Psoas muscle (tissue), 8 donors: Measurements from ENCODE around the gene KBTBD12. TPM values are rescaled to one million over a fixed set of nuclear protein-coding genes. Genes with fewer than 3 reads are reported as not detected.

ENCODE experiments used
- ATAC-seq, 4 donors: fragments of 200-7000 bp; cut with Tn5 transposase; one replicate each; pipeline ENCODE4 v1.9.1; 2020; ENCODE audit warnings: moderate library complexity in 3 of 4, mild to moderate bottlenecking in 2 of 4
- DNase-seq, 2 donors: peaks; one replicate each; pipeline ENCODE4 v3.0.0-alpha.2; 2020
- H3K27ac ChIP-seq: fragments of 200-600 bp; one replicate; pipeline ENCODE4 v1.8.0; 2022
- H3K27me3 ChIP-seq, 3 donors: fragments of 200-600 bp in 1 of 3; one replicate each; pipeline versions ENCODE4 v1.6.1 to v1.8.0; 2013 to 2022; ENCODE audit warnings: low read length in 2 of 3, mild to moderate bottlenecking in 2 of 3, moderate library complexity in 1 of 3; ENCODE audit not compliant: insufficient read depth in 3 of 3
- H3K36me3 ChIP-seq, 2 donors: fragments of 200-600 bp in 1 of 2; one replicate each; pipeline versions ENCODE4 v1.6.1 to v1.8.0; 2013 to 2022; ENCODE audit warnings: low read depth in 1 of 2, mild to moderate bottlenecking in 1 of 2, moderate library complexity in 1 of 2; ENCODE audit not compliant: insufficient read depth in 1 of 2
- H3K4me1 ChIP-seq: fragments of 200-600 bp; one replicate; pipeline ENCODE4 v1.8.0; 2022
- H3K4me3 ChIP-seq: fragments of 200-600 bp; one replicate; pipeline ENCODE4 v1.8.0; 2022; ENCODE audit warnings: mild to moderate bottlenecking
- H3K9me3 ChIP-seq: fragments of 200-600 bp; one replicate; pipeline ENCODE4 v1.8.0; 2022
- CTCF ChIP-seq: fragments of 200-600 bp; IDR thresholded peaks from one replicate; pipeline ENCODE4 v1.8.0; 2022; ENCODE audit warnings: antibody characterized with exemption
- WGBS, 3 donors: extraction: QIAGEN DNeasy Blood & Tissue Kit; methylation state at CpG; one replicate each; pipeline versions ENCODE4 v1.1.6 to v1.1.7; 2013; 5-methylcytosine and 5-hydroxymethylcytosine counted together
- intact Hi-C, 2 donors: fragments of 100-400 bp; cut with DNase I; formaldehyde crosslinking; loops; one replicate each; pipeline versions ENCODE4 v1.11.0 to v1.14.2; 2022
- polyA plus RNA-seq, 3 donors: library from polyadenylated mRNA; stranded (reverse); fragments of 200-250 nt; gene quantifications; one replicate each; pipeline ENCODE4 v1.2.3, GENCODE V29; 2013
- total RNA-seq, 4 donors: library from RNA; stranded (reverse); fragmentation: NEBNext Ultra II Directional in 2 of 4; extraction: Animal tissue kit (Norgen Biotek cat#: 25700) in 2 of 4; gene quantifications; one replicate each; pipeline versions ENCODE4 v1.2.1 to v1.2.4, GENCODE V29; 2021 to 2023
- donor health status: healthy with polysubstance abuse.
- donor health status: DM: no; HTN: no; CAD: no; lungs with moderate emphysema.
- donor health status: Bipolar disorder and iron deficiency.
- donor health status: healthy.
- donor health status: DM: yes; HTN: yes; CAD: no.
- donor health status: DM: no; HTN: no; CAD: no.
- donor health status: DM: no; HTN: no; CAD: no.
- donor health status: DM: yes; HTN: yes; CAD: no.

The KBTBD12 gene
- total and polyA plus RNA-seq, 7 donors, result 2.1 to 47.5 (median 20.6) TPM

GRCh38 chr3:128016502-128016901 is 101.5 kb downstream of the KBTBD12 start:
- 87 to 93% (median 93%) methylated on average over 1 of the region's 1 CpG for WGBS, 3 donors
- TF ChIP-seq CTCF, result no peak
- H3K36me3 ChIP-seq, result no peaks in the 10 kb centered on the region

DNA sequence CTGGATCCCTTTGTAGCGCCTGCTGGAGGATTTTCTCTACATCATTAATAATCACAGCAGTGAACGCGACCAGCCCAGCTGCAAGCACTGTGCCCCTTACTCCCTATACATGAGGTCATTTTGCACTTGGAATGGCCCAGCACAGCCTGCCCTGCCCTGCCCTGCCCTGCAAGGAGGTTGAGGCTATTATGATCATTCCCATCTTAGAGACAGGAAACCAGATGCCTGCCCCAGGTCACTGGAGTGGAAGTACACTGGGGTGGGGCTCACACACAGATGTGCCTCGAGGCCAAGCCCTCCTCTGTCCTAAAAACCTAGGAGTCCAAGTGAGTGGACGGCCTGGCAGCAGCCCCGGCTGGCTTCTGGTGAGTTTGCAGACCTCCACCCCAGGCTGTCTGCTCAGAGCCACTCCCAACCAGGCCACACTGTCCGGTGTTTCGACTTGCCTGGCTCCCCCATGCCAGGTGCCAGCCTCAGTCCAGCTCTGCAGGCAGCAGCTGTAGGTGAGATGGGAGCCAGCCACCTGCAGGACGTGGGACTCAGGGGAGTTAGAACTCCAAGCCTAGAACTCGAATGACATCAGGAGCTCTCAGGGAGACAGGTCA is 106.8 kb downstream of the KBTBD12 start:
- Histone ChIP-seq H3K27ac (no peak overlapping the region), H3K36me3 (no peaks in the 10 kb centered on the region), H3K4me3 (no peak overlapping the region), H3K27me3 (no peaks in the 10 kb centered on the region), H3K4me1 (no peaks in the 10 kb centered on the region), H3K9me3 (no peaks in the 10 kb centered on the region)
- no peak for TF ChIP-seq CTCF
- ATAC-seq, result no peak
- 58 to 68% (median 62%) methylated on average over 10 of the region's 10 CpGs for whole genome bisulfite sequencing, 3 donors
- intact Hi-C loops, result no loop called here
- DNase-seq, result no peak

More at GRCh38 chr3:128016502-128016901, 101.5 kb downstream of the KBTBD12 start:
- H3K4me3 ChIP-seq, result no peak overlapping the region
- H3K27ac ChIP-seq, result no peak overlapping the region
- no peaks in the 10 kb centered on the region for H3K9me3 ChIP-seq
- DNase-seq (no peak), ATAC-seq (no peak)
- no peaks in the 10 kb centered on the region for H3K27me3 ChIP-seq
- intact Hi-C loops, result no loop called here
- H3K4me1 ChIP-seq, result no peaks in the 10 kb centered on the region

GRCh38 chr3:128033102-128033501 is 118.1 kb downstream of the KBTBD12 start:
- H3K36me3 ChIP-seq, result no peaks in the 10 kb centered on the region
- no peak for TF ChIP-seq CTCF
- ATAC-seq (no peak), DNase-seq (no peak)
- no peaks in the 10 kb centered on the region for H3K9me3 ChIP-seq
- H3K4me3 ChIP-seq, result no peak overlapping the region
- intact Hi-C loops, result no loop called here
- H3K27ac ChIP-seq, result no peak overlapping the region
- no peaks in the 10 kb centered on the region for H3K27me3 ChIP-seq
- no peaks in the 10 kb centered on the region for H3K4me1 ChIP-seq

GRCh38 chr3:128036119-128036518 is 121.1 kb downstream of the KBTBD12 start:
- no peak for DNase-seq
- Histone ChIP-seq H3K27me3 (no peaks in the 10 kb centered on the region), H3K36me3 (no peaks in the 10 kb centered on the region), H3K4me1 (no peaks in the 10 kb centered on the region), H3K27ac (no peak overlapping the region), H3K9me3 (no peaks in the 10 kb centered on the region), H3K4me3 (no peak overlapping the region)
- intact Hi-C loops, result no loop called here
- ATAC-seq, result no peak
- no peak for TF ChIP-seq CTCF
- WGBS, 3 donors, result 87 to 100% (median 89%) methylated on average over 1 of the region's 1 CpG

Other genes starting within 250 kb of the KBTBD12 start
- 10 to 100 TPM; 22.8 to 34.5 (median 27.6) TPM for gene ABTB1, start 242.3 kb upstream of the KBTBD12 start, total RNA-seq
- 10 to 100 TPM; 29.1 to 30.3 (median 30.1) TPM for gene ABTB1, start 242.3 kb upstream of the KBTBD12 start, polyA plus RNA-seq
- 10 to 100 TPM; 53.7 to 85.6 (median 63.2) TPM for gene MGLL, start 92.7 kb upstream of the KBTBD12 start, total RNA-seq
- gene MGLL, start 92.7 kb upstream of the KBTBD12 start, polyA plus RNA-seq, result 10 to 100 TPM; 32.8 to 64.9 (median 47.5) TPM
- 10 to 100 TPM; 40.1 to 98.2 (median 88.6) TPM for gene SEC61A1, start 137.2 kb downstream of the KBTBD12 start, total RNA-seq
- gene SEC61A1, start 137.2 kb downstream of the KBTBD12 start, polyA plus RNA-seq, result 100 to 1,000 TPM in 2 of 3 donors, 10 to 100 TPM in 1; 62.6 to 136 (median 117) TPM
- gene RUVBL1, start 208.6 kb downstream of the KBTBD12 start, total RNA-seq, result 10 to 100 TPM; 12.9 to 21.0 (median 15.4) TPM
- gene RUVBL1, start 208.6 kb downstream of the KBTBD12 start, polyA plus RNA-seq, result 10 to 100 TPM; 19.6 to 53.9 (median 38.0) TPM
- gene EEFSEC, start 238.2 kb downstream of the KBTBD12 start, total RNA-seq, result 10 to 100 TPM; 13.3 to 18.9 (median 17.2) TPM
- gene EEFSEC, start 238.2 kb downstream of the KBTBD12 start, polyA plus RNA-seq, result 10 to 100 TPM; 10.7 to 14.0 (median 12.5) TPM